Nephron (organoid): ENCODE data around the gene BBX.

Source experiments
- H3K27ac Mint-ChIP-seq, 3 experiments: 2 replicates each; pipeline ENCODE4 v1.8.0; 2020; ENCODE audit warnings: mixed read lengths in 3 of 3, mild to moderate bottlenecking in 2 of 3, moderate library complexity in 1 of 3
- H3K27me3 Mint-ChIP-seq: 2 replicates; pipeline ENCODE4 v1.8.0; 2021; ENCODE audit warnings: low read depth, mild to moderate bottlenecking, moderate library complexity, mixed read lengths
- H3K36me3 Mint-ChIP-seq: 2 replicates; pipeline ENCODE4 v1.8.0; 2020; ENCODE audit warnings: low read depth, mixed read lengths
- H3K4me1 Mint-ChIP-seq: 2 replicates; pipeline ENCODE4 v1.8.0; 2020; ENCODE audit warnings: mixed read lengths
- H3K4me3 Mint-ChIP-seq, 3 experiments: 2 replicates each; pipeline ENCODE4 v1.8.0; 2020; ENCODE audit warnings: mild to moderate bottlenecking in 3 of 3, mixed read lengths in 3 of 3, moderate library complexity in 2 of 3
- H3K9me3 Mint-ChIP-seq: 2 replicates; pipeline ENCODE4 v1.8.0; 2020; ENCODE audit warnings: mixed read lengths
- CTCF ChIP-seq, 3 experiments: fragments of 200-600 bp; sonication (generic); IDR thresholded peaks; one replicate each; pipeline ENCODE4 v1.5.0; 2021; ENCODE audit warnings: antibody characterized with exemption in 3 of 3; ENCODE audit not compliant: unreplicated experiment in 3 of 3

BBX gene

GRCh38 chr3:107837895-107838612 lies 315.3 kb downstream of the BBX start:
- Mint-ChIP-seq H3K4me3 (no peak overlapping the region), H3K36me3 (no peaks in the 10 kb centered on the region), H3K27me3 (peaks cover 4% of the 10 kb centered on the region), H3K9me3 (no peaks in the 10 kb centered on the region), H3K4me1 (peaks cover 7% of the 10 kb centered on the region), H3K27ac (no peak overlapping the region)
- no peak for TF ChIP-seq CTCF (IDR thresholded peaks at IDR 0.05; ENCODE audit: unreplicated experiment in 3 of 3)

GRCh38 chr3:107841831-107842230 lies 319.1 kb downstream of the BBX start:
- H3K27ac Mint-ChIP-seq = peak overlapping the region in 1 of 3 experiments; percentile 59
- H3K27me3 Mint-ChIP-seq = peaks cover 4% of the 10 kb centered on the region
- peaks cover 12% of the 10 kb centered on the region for H3K4me1 Mint-ChIP-seq
- no peaks in the 10 kb centered on the region for H3K9me3 Mint-ChIP-seq
- no peak overlapping the region for H3K4me3 Mint-ChIP-seq
- TF ChIP-seq CTCF (IDR thresholded peaks at IDR 0.05; ENCODE audit: unreplicated experiment in 3 of 3) = no peak
- no peaks in the 10 kb centered on the region for H3K36me3 Mint-ChIP-seq

- Mint-ChIP-seq H3K27me3 (peaks cover 4% of the 10 kb centered on the region), H3K9me3 (no peaks in the 10 kb centered on the region), H3K4me3 (no peak overlapping the region), H3K36me3 (no peaks in the 10 kb centered on the region), H3K4me1 (peaks cover 12% of the 10 kb centered on the region), H3K27ac (no peak overlapping the region)
- no peak for TF ChIP-seq CTCF (IDR thresholded peaks at IDR 0.05; ENCODE audit: unreplicated experiment in 3 of 3)
Measured at GRCh38 chr3:107842940-107843339, 320.2 kb downstream of the BBX start.

GRCh38 chr3:107845380-107846278 lies 322.9 kb downstream of the BBX start:
- peaks cover 12% of the 10 kb centered on the region for H3K4me1 Mint-ChIP-seq
- no peaks in the 10 kb centered on the region for H3K36me3 Mint-ChIP-seq
- no peak for TF ChIP-seq CTCF (IDR thresholded peaks at IDR 0.05; ENCODE audit: unreplicated experiment in 3 of 3)
- no peaks in the 10 kb centered on the region for H3K9me3 Mint-ChIP-seq
- no peak overlapping the region for H3K4me3 Mint-ChIP-seq
- H3K27me3 Mint-ChIP-seq = no peaks in the 10 kb centered on the region
- peak overlapping the region; percentile 59 to 91 (median 81) for H3K27ac Mint-ChIP-seq

GRCh38 chr3:107846279-107846852 lies 323.6 kb downstream of the BBX start:
- Mint-ChIP-seq H3K9me3 (peaks cover 2% of the 10 kb centered on the region), H3K27ac (peak overlapping the region; percentile 59 to 91 (median 81)), H3K4me1 (peaks cover 12% of the 10 kb centered on the region), H3K36me3 (no peaks in the 10 kb centered on the region), H3K4me3 (no peak overlapping the region), H3K27me3 (no peaks in the 10 kb centered on the region)
- TF ChIP-seq CTCF (IDR thresholded peaks at IDR 0.05; ENCODE audit: unreplicated experiment in 3 of 3) = peak; percentile 48 to 69 (median 60)
